Prostate gland (tissue), 2 donors: ENCODE results near the gene IL11RA. TPM values are rescaled to one million over a fixed set of nuclear protein-coding genes. Genes with fewer than 3 reads are reported as not detected.
A peak's percentile ranks its signal among the peaks of the same experiment; 100 is the strongest.

Experiments used
- DNase-seq: peaks from one replicate; pipeline ENCODE4 v3.0.0-alpha.2; 2019; ENCODE audit warnings: low spot score
- H3K27ac ChIP-seq, 2 donors: fragments of 200-600 bp; sonication (generic); 2 replicates each; pipeline ENCODE4 v1.5.1; 2017 to 2019
- H3K27me3 ChIP-seq: fragments of 200-600 bp; sonication (generic); replicated peaks from 2 replicates; pipeline ENCODE4 v1.5.1; 2019; ENCODE audit not compliant: insufficient read depth
- H3K36me3 ChIP-seq, 2 donors: fragments of 200-600 bp; sonication (generic); 1 replicate in 1 of 2; 2 replicates in 1 of 2; pipeline versions ENCODE4 v1.5.1 to v1.8.1; 2017 to 2019
- H3K4me1 ChIP-seq: fragments of 200-600 bp; sonication (generic); replicated peaks from 2 replicates; pipeline ENCODE4 v1.5.1; 2019
- H3K4me3 ChIP-seq, 2 donors: fragments of 200-600 bp; sonication (generic); 2 replicates each; pipeline ENCODE4 v1.5.1; 2017 to 2019
- H3K9me3 ChIP-seq: fragments of 200-600 bp; sonication (generic); 2 replicates; pipeline ENCODE4 v1.5.1; 2017
- POLR2A ChIP-seq: fragments of 450-650 bp; IDR thresholded peaks from one replicate; pipeline ENCODE4 v1.6.1; 2016; ENCODE audit warnings: antibody characterized with exemption, mild to moderate bottlenecking
- POLR2AphosphoS5 ChIP-seq: sonication (generic); formaldehyde crosslinking; IDR thresholded peaks from one replicate; pipeline ENCODE4 v1.6.1; 2017; ENCODE audit warnings: antibody characterized with exemption
- WGBS: methylation state at CpG from one replicate; pipeline ENCODE4 v1.1.5; 2018; 5-methylcytosine and 5-hydroxymethylcytosine counted together
- intact Hi-C: fragments of 100-400 bp; cut with DNase I; formaldehyde crosslinking; loops from one replicate; pipeline ENCODE4 v1.14.2; 2022
- total RNA-seq, 2 donors: library from RNA; depleted of rRNA; stranded (reverse); fragments of >200 nt; gene quantifications; one replicate each; pipeline ENCODE4 v1.1.0, GENCODE V29; 2016
- TF ChIP-seq, protein P1 (sequence below), 4 experiments: fragments of 200-600 bp in 2 of 4; fragments of 450-650 bp in 2 of 4; sonication (generic) in 2 of 4; IDR thresholded peaks; 1 replicate in 3 of 4; 2 replicates in 1 of 4; pipeline ENCODE4 v1.5.1; 2016 to 2019; ENCODE audit warnings: antibody characterized with exemption in 4 of 4, mild to moderate bottlenecking in 2 of 4, moderate library complexity in 2 of 4

IL11RA gene
- total RNA-seq, 2 donors from 2014 or later: 25.8 to 73.5 TPM

DNA sequence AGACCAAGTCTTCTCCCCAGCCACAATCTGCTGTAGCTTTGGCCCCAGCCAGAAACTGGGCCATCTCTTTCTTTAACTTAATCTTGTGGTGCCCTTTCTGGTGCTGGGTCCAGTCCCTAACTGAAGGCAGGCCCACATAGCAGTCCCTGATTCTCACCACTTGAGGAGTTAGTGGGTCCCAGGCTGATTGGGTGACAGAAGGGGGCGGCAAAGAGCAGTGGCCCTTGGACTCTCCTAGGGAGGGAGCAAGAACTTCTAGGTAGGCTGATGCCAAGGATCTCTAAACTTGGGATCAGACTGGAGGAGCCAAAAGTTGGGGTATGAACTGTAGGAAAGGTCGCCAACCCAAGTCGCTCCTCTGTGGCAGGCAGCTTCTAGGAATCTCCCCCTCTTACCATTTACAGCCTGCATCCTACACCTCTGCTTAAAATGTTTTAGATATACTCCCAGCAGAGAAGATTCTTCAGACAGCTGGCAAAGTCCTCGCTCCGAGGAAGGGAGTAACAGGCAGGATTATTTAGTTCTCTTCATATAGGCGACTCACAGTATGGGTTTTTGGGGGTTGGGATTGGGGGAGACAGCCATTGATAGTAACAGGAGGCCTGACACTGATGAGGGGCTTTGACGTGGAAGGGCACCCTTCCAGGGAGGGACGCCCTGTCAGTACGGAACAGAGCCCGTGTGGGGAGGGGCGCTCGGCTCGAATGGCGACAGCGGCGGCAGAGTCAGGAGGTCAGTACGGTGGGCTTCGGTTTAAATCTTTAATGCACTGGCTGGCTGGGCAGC, 12.5 kb downstream of the IL11RA start:
- no peaks in the 10 kb centered on the region for H3K9me3 ChIP-seq
- peaks cover 7% of the 10 kb centered on the region for H3K4me1 ChIP-seq
- TF ChIP-seq, protein P1, sequence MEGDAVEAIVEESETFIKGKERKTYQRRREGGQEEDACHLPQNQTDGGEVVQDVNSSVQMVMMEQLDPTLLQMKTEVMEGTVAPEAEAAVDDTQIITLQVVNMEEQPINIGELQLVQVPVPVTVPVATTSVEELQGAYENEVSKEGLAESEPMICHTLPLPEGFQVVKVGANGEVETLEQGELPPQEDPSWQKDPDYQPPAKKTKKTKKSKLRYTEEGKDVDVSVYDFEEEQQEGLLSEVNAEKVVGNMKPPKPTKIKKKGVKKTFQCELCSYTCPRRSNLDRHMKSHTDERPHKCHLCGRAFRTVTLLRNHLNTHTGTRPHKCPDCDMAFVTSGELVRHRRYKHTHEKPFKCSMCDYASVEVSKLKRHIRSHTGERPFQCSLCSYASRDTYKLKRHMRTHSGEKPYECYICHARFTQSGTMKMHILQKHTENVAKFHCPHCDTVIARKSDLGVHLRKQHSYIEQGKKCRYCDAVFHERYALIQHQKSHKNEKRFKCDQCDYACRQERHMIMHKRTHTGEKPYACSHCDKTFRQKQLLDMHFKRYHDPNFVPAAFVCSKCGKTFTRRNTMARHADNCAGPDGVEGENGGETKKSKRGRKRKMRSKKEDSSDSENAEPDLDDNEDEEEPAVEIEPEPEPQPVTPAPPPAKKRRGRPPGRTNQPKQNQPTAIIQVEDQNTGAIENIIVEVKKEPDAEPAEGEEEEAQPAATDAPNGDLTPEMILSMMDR (IDR thresholded peaks at IDR 0.05): peak; percentile 19 to 72 (median 50)
- no peak for TF ChIP-seq POLR2A
- peak; percentile 25 for TF ChIP-seq POLR2AphosphoS5
- 25% methylated on average over 11 of the region's 18 CpGs for WGBS
- DNase-seq: peak; percentile 65
- intact Hi-C loops: loop anchor here (5.0 kb wide), 1 partner anchor 38 kb away; no protein-coding TSS in a partner anchor
- H3K36me3 ChIP-seq: no peaks in the 10 kb centered on the region
- H3K4me3 ChIP-seq: peak overlapping the region; percentile 63 to 84
- peak overlapping the region; percentile 96 to 99 for H3K27ac ChIP-seq
- no peaks in the 10 kb centered on the region for H3K27me3 ChIP-seq

DNA sequence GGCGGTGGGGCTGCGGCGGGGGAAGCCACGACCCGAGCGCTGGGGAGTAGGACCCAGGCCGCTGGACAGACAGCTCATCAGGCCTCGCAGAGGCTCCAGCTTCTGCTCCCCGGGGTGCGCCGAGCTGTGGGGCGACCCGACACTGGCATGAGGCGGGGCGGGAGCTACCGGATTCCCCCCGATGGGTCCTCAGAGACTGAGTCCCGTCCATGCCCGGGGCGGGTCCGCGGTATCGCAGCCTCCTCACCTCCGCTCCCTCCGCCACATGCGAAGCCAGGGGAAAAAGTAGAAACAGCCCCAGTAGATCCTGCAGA, 13.0 kb downstream of the IL11RA start:
- Histone ChIP-seq H3K9me3 (no peaks in the 10 kb centered on the region), H3K27me3 (no peaks in the 10 kb centered on the region), H3K4me3 (peak overlapping the region; percentile 63 to 84), H3K36me3 (no peaks in the 10 kb centered on the region), H3K4me1 (peaks cover 7% of the 10 kb centered on the region), H3K27ac (peak overlapping the region; percentile 96 to 99)
- WGBS: 2% methylated on average over 18 of the region's 26 CpGs
- no peak for DNase-seq
- intact Hi-C loops: loop anchor here (5.0 kb wide), 1 partner anchor 37 kb away; no protein-coding TSS in a partner anchor
- no peak for TF ChIP-seq POLR2AphosphoS5
- TF ChIP-seq POLR2A: peak; percentile 16
- TF ChIP-seq, protein P1 (IDR thresholded peaks at IDR 0.05): peak in 1 of 4 experiments; percentile 34

DNA sequence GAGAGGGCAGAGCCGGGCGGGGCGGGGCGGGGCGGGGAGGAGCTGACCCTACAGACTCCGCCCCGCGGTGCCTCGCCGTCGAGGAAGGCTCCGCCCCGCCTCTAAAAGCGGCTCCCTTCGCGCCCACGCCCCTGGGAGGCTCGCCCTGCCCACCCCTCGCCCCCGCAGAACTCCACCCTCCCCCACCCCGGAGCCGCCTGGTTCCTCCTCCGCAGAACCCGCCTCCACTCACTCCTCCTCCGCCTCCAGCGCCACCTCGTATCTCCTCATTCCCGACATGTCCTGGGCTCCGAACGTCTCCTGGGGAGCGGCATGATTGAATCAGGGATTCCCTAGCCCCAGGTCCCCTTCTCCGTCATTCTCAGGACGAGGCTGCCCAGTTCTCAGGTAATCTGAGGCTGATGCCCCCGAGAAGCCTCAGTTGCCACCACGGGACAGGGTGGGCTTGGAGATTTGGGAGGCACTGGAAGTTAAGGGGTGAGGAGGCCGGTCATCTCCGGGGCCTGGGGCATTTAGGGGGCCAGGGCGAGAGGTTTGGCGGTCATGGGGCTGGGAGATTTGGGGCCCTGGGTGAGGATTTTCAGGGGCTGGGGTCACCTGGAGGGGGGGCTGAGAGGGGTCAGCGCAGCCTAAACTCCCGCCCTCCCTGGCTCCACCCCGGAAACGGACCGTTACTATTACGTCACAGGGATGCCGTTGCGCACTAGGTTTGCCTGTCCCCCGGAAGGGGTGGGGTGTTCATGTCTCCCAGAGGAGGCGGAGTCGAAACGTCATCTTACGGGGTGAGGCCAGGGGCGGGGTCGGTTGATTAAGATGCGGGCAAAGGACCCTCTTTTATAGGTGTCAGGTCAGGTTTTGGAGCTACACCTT, 13.6 kb downstream of the IL11RA start:
- no peaks in the 10 kb centered on the region for H3K9me3 ChIP-seq
- peak overlapping the region; percentile 96 to 99 for H3K27ac ChIP-seq
- under 1% methylated on average over 55 of the region's 55 CpGs for WGBS
- TF ChIP-seq POLR2AphosphoS5 (peak; percentile 92), POLR2A (peak; percentile 69)
- TF ChIP-seq, protein P1 (IDR thresholded peaks at IDR 0.05): peak in 1 of 4 experiments; percentile 10
- no peaks in the 10 kb centered on the region for H3K36me3 ChIP-seq
- peaks cover 7% of the 10 kb centered on the region for H3K4me1 ChIP-seq
- intact Hi-C loops: loop anchor here (5.0 kb wide), 1 partner anchor 37 kb away; no protein-coding TSS in a partner anchor
- no peaks in the 10 kb centered on the region for H3K27me3 ChIP-seq
- H3K4me3 ChIP-seq: peak overlapping the region; percentile 63 to 84
- DNase-seq: peak; percentile 95

DNA sequence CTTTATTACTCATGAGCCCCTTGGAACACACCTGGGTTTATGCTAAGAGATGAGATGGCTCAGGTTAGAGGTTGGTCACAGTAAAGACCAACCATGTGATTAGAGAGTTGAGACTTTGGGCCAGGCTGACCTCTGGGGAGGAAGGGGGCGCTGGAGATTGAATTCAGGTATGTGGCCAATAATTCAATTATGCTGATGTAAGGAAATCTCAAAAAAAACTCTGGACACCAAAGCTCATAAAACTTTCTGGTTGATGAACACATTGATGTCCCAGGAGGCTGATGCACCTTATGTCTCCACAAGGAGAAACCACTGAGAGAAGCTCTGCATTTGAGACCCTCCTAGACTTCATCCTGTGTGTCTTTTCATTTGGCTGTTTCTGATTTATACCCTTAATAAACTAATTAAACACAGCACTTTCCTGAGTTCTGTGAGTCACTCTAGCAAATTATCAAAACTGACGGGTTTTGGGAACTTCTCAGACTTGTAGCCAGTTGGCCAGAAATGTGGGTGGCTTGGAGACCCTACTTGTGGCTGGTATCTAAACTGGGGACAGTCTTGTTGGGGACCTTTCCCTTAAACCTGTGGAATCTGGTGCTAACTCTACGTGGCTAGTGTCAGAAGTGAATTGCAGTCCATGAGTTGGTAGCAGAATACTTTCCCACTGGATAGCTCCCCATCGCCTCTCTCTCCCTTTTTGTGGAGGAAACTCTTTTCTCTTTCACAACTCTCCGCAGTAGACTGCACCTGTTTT, 18.0 kb downstream of the IL11RA start:
- TF ChIP-seq, protein P1 (IDR thresholded peaks at IDR 0.05): no peak
- no peak for TF ChIP-seq POLR2A
- no peak for TF ChIP-seq POLR2AphosphoS5
- no peak for DNase-seq
- Histone ChIP-seq H3K9me3 (no peaks in the 10 kb centered on the region), H3K27ac (no peak overlapping the region), H3K36me3 (no peaks in the 10 kb centered on the region), H3K4me1 (peaks cover 7% of the 10 kb centered on the region), H3K4me3 (no peak overlapping the region), H3K27me3 (no peaks in the 10 kb centered on the region)
- over 99% methylated on average over 5 of the region's 5 CpGs for WGBS
- intact Hi-C loops: loop anchor here (5.0 kb wide), 1 partner anchor 32 kb away; no protein-coding TSS in a partner anchor
